GM21390 (cell line): Measurements from ENCODE around the gene POLR3K.
"Not testable (repeated sequence)": the region's sequence is repeated elsewhere in the genome, so short reads cannot be mapped to it uniquely, and the experiment has no call there.

Experiments used
- ATAC-seq: cut with Tn5 transposase; IDR thresholded peaks from one replicate; pipeline ENCODE4 v1.9.1; 2021; ENCODE audit not compliant: unreplicated experiment

The POLR3K gene

GRCh38 chr16:20886-21285 is 32.5 kb downstream of the POLR3K start:
- not testable (repeated sequence) for ATAC-seq

DNA sequence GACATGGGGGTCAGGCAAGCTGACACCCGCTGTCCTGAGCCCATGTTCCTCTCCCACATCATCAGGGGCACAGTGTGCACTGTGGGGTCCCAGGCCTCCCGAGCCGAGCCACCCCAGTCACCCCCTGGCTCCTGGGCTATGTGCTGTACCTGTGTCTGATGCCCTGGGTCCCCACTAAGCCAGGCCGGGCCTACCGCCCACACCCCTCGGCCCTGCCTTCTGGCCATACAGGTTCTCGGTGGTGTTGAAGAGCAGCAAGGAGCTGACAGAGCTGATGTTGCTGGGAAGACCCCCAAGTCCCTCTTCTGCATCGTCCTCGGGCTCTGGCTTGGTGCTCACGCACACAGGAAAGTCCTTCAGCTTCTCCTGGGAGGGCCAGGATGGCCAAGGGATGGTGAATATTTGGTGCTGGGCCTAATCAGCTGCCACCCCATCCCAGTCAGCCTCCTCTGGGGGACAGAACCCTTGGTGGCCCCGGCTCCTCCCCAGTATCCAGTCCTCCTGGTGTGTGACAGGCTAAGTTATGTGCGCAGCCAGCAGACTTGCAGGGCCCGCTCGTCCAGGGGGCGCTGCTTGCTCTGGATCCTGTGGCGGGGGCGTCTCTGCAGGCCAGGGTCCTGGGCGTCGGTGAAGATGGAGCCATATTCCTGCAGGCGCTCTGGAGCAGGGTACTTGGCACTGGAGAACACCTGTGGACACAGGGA is 36.2 kb downstream of the POLR3K start:
- ATAC-seq: not testable (repeated sequence)

GRCh38 chr16:10772-11171 is 42.6 kb downstream of the POLR3K start:
- ATAC-seq: not testable (repeated sequence)

DNA sequence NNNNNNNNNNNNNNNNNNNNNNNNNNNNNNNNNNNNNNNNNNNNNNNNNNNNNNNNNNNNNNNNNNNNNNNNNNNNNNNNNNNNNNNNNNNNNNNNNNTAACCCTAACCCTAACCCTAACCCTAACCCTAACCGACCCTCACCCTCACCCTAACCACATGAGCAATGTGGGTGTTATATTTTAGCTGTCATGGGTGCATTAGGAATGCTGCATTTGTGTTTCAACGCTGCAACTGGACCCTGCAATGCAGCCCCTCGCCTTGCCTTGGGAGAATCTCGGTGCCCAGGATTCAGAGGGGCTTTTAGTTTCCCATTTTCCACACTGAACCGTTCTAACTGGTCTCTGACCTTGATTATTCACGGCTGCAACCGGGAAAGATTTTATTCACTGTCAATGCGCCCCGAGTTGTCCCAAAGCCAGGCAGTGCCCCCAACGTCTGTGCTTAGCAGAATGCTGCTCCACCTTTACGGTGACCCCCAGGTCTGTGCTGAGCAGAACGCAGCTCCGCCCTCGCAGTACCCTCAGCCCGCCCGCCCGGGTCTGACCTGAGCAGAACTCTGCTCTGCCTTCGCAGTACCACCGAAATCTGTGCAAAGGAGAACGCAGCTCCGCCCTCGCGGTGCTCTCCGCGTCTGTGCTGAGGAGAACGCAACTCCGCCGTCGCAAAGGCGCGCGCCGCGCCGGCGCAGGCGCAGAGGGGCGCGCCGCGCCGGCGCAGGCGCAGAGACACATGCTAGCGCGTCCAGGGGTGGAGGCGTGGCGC is 43.3 kb downstream of the POLR3K start:
- no peak for ATAC-seq
